Thyroid gland (tissue), 4 donors: ENCODE data around the gene SLC16A5. TPM values are rescaled to one million over a fixed set of nuclear protein-coding genes. Genes with fewer than 3 reads are reported as not detected.

Experiments
- DNase-seq, 2 donors: peaks; one replicate each; pipeline ENCODE4 v3.0.0-alpha.2; 2019
- H3K27ac ChIP-seq, 3 donors: fragments of 200-600 bp; sonication (generic); 1 replicate in 2 of 3; 2 replicates in 1 of 3; pipeline ENCODE4 v1.5.1; 2016 to 2019; ENCODE audit warnings: mild to moderate bottlenecking in 1 of 3, moderate library complexity in 1 of 3
- H3K27me3 ChIP-seq: fragments of 200-600 bp; sonication (generic); one replicate; pipeline ENCODE4 v1.5.1; 2019
- H3K36me3 ChIP-seq, 2 donors: fragments of 200-600 bp; sonication (generic); one replicate each; pipeline ENCODE4 v1.5.1; 2016 to 2019
- H3K4me1 ChIP-seq, 2 donors: fragments of 200-600 bp; sonication (generic); one replicate each; pipeline ENCODE4 v1.5.1; 2017 to 2019
- H3K4me3 ChIP-seq, 3 donors: fragments of 200-600 bp; sonication (generic); replicated peaks in 1 of 3; 1 replicate in 2 of 3; 2 replicates in 1 of 3; pipeline ENCODE4 v1.5.1; 2016; ENCODE audit warnings: mild to moderate bottlenecking in 1 of 3
- H3K9me3 ChIP-seq: fragments of 200-600 bp; sonication (generic); one replicate; pipeline ENCODE4 v1.5.1; 2017
- POLR2A ChIP-seq, 2 donors: fragments of 450-650 bp; IDR thresholded peaks; one replicate each; pipeline ENCODE4 v1.6.1; 2017; ENCODE audit warnings: antibody characterized with exemption in 2 of 2, mild to moderate bottlenecking in 2 of 2, moderate library complexity in 1 of 2
- WGBS, 2 donors: methylation state at CpG; one replicate each; pipeline ENCODE4 v1.1.5; 2017; 5-methylcytosine and 5-hydroxymethylcytosine counted together
- intact Hi-C: fragments of 100-400 bp; cut with DNase I; formaldehyde crosslinking; loops from one replicate; pipeline ENCODE4 v1.15.1; 2023
- total RNA-seq, 4 donors: library from RNA; depleted of rRNA; stranded (reverse); fragments of >200 nt; gene quantifications; one replicate each; pipeline ENCODE4 v1.2.3, GENCODE V29; 2016
- TF ChIP-seq, protein P1 (sequence below), 6 experiments: fragments of 200-600 bp in 3 of 6; fragments of 450-650 bp in 3 of 6; sonication (generic) in 3 of 6; IDR thresholded peaks; one replicate each; pipeline ENCODE4 v1.5.1; 2016 to 2019; ENCODE audit warnings: antibody characterized with exemption in 6 of 6, mild to moderate bottlenecking in 2 of 6, inconsistent platforms in 1 of 6, moderate library complexity in 1 of 6

The SLC16A5 gene
- total RNA-seq, 4 donors from 2014 or later = 24.1 to 40.3 (median 27.6) TPM

GRCh38 chr17:75077072-75077495 lies 10.7 kb upstream of the SLC16A5 start:
- WGBS, 2 donors = no CpG with 5 or more reads among the region's 30 CpGs
- H3K27me3 ChIP-seq = no peaks in the 10 kb centered on the region
- DNase-seq = peak in 1 of 2 donors; percentile 36
- H3K27ac ChIP-seq = peak overlapping the region; percentile 73 to 82 (median 75)
- peak overlapping the region in 2 of 3 donors; percentile 4 to 23 for H3K4me3 ChIP-seq
- peaks cover 11 to 30% of the 10 kb centered on the region in 2 donors for H3K4me1 ChIP-seq
- H3K9me3 ChIP-seq = no peaks in the 10 kb centered on the region
- H3K36me3 ChIP-seq = no peaks in the 10 kb centered on the region
- intact Hi-C loops = no loop called here
- no peak for TF ChIP-seq POLR2A (IDR thresholded peaks at IDR 0.05)
- TF ChIP-seq, protein P1, sequence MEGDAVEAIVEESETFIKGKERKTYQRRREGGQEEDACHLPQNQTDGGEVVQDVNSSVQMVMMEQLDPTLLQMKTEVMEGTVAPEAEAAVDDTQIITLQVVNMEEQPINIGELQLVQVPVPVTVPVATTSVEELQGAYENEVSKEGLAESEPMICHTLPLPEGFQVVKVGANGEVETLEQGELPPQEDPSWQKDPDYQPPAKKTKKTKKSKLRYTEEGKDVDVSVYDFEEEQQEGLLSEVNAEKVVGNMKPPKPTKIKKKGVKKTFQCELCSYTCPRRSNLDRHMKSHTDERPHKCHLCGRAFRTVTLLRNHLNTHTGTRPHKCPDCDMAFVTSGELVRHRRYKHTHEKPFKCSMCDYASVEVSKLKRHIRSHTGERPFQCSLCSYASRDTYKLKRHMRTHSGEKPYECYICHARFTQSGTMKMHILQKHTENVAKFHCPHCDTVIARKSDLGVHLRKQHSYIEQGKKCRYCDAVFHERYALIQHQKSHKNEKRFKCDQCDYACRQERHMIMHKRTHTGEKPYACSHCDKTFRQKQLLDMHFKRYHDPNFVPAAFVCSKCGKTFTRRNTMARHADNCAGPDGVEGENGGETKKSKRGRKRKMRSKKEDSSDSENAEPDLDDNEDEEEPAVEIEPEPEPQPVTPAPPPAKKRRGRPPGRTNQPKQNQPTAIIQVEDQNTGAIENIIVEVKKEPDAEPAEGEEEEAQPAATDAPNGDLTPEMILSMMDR (IDR thresholded peaks at IDR 0.05) = no peak

DNA sequence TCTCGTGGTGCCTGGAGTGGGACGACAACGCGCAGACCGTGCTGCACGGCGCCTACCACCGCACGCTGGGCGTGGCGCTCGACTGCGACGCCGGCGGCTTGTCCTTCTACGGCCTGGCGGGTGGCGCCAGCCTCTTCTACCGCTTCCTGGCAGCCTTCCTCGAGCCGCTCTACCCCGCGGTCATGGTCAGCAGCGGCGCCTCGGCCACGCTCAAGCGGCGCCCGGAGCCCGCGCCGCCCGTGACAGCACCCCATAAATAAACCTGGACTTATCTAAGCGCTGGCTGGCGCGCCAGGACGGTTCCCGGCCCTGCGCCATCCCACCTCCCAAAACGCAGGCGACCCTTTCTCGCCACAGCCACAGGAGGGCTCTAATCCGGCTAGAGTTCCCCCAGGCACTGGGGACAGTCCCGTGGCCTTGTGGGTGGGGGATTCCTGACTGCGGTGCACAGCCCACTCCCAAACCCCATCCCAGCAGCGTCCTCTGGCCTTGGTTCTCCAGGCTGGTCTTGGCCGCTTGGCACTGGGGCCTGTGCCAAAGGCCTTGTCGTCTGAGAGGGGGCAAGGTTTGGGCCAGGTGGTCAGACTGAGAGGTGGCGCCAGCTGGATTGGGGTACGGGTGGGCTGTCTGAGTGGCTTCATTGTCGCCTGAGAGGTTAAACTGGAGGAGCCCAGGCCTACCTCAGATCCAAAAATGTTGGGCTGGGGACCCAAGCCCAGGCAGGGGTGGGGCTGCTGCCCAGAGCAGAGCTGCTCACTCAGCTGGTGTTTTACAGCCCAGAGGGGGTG lies 10.1 kb upstream of the SLC16A5 start:
- H3K27me3 ChIP-seq = no peaks in the 10 kb centered on the region
- peak overlapping the region in 2 of 3 donors; percentile 4 to 23 for H3K4me3 ChIP-seq
- H3K9me3 ChIP-seq = no peaks in the 10 kb centered on the region
- H3K36me3 ChIP-seq = no peaks in the 10 kb centered on the region
- H3K4me1 ChIP-seq = peaks cover 11 to 30% of the 10 kb centered on the region in 2 donors
- intact Hi-C loops = no loop called here
- peak in 1 of 2 donors; percentile 38 for TF ChIP-seq POLR2A (IDR thresholded peaks at IDR 0.05)
- TF ChIP-seq, protein P1 (IDR thresholded peaks at IDR 0.05) = peak in 4 of 6 experiments; percentile 7 to 12 (median 12)
- 0 to 37% methylated on average over 5 to 18 of the region's 53 CpGs for WGBS, 2 donors
- DNase-seq = peak; percentile 87 to 88
- H3K27ac ChIP-seq = peak overlapping the region; percentile 73 to 82 (median 75)

DNA sequence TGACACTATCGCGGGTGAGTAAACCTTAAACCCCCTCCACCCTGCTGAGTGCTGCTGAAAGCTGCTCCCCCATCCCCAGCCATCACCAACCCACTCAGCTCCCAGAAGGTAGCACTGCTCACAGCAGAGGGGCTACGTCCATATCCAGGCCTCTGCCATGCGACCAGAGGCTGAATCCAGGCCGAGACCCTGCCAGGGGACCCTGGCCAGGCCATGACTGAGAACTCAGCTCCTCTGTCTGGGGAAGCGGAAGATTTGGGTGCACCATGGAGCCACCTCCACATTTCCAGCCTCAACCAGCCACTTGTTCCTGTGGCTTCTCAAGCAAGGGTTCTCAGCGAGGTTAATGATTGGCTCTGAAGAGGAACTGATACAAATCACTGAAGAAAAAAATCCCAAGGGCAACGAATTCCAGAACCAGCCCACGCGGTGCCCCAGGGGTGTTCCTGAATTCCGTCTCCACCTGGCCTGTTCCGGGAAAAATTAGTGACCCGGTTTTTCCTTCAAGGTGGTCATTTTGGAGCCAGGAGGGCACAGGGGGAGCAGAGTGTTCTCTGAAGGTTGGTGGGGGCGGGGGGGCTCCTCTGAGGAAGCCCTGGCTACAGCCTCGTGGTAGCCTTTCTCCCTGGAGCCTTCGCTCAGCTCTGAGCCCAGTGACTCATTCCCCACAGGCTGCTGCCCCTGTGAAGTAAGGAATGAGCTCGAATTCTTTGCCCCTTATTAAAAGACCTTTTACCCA lies 9.3 kb upstream of the SLC16A5 start:
- intact Hi-C loops = no loop called here
- no peak overlapping the region for H3K4me3 ChIP-seq
- H3K36me3 ChIP-seq = no peaks in the 10 kb centered on the region
- peaks cover 15 to 30% of the 10 kb centered on the region in 2 donors for H3K4me1 ChIP-seq
- H3K9me3 ChIP-seq = no peaks in the 10 kb centered on the region
- WGBS, 2 donors = 67 to 82% methylated on average over 12 to 16 of the region's 17 CpGs
- TF ChIP-seq, protein P1 (IDR thresholded peaks at IDR 0.05) = no peak
- no peak for TF ChIP-seq POLR2A (IDR thresholded peaks at IDR 0.05)
- no peaks in the 10 kb centered on the region for H3K27me3 ChIP-seq
- no peak for DNase-seq
- peak overlapping the region in 2 of 3 donors; percentile 73 to 82 for H3K27ac ChIP-seq

DNA sequence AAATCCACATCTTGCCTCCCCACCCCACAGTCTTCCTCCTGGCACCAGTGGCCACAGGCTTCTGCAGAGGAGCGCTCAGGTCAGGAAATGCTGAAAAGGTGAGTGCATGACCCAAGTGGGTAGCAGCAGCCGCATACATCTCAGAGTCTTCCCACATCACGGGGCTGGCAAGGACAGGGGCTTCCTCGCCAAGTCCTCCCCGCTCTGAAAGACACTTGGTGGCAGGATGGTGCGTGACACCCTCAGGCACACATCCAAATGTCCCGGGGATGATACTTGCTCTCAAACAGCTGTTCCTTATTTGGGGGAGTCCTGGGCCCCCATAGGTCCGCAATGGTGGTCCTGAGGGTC lies 8.8 kb upstream of the SLC16A5 start:
- no peak for DNase-seq
- no peak for TF ChIP-seq POLR2A (IDR thresholded peaks at IDR 0.05)
- TF ChIP-seq, protein P1 (IDR thresholded peaks at IDR 0.05) = no peak
- 50 to 80% methylated on average over 2 to 8 of the region's 8 CpGs for WGBS, 2 donors
- intact Hi-C loops = no loop called here
- H3K4me1 ChIP-seq = peaks cover 20 to 35% of the 10 kb centered on the region in 2 donors
- H3K36me3 ChIP-seq = no peaks in the 10 kb centered on the region
- no peaks in the 10 kb centered on the region for H3K9me3 ChIP-seq
- no peaks in the 10 kb centered on the region for H3K27me3 ChIP-seq
- no peak overlapping the region for H3K27ac ChIP-seq
- no peak overlapping the region for H3K4me3 ChIP-seq
